KOPT-K1 (cell line): ENCODE data around the gene FAM135A.

Source experiments
- H3K27ac ChIP-seq: fragments of 200-600 bp; sonication (generic); 2 replicates; pipeline ENCODE4 v1.5.1; 2016; ENCODE audit warnings: antibody characterized with exemption, mild to moderate bottlenecking, low read depth, low read length; ENCODE audit not compliant: poor library complexity, severe bottlenecking
- H3K36me3 ChIP-seq: fragments of 200-600 bp; sonication (generic); 2 replicates; pipeline ENCODE4 v1.5.1; 2017; ENCODE audit warnings: antibody characterized with exemption, mild to moderate bottlenecking, low read length, moderate library complexity; ENCODE audit not compliant: insufficient read depth
- H3K9me3 ChIP-seq: fragments of 200-600 bp; sonication (generic); 2 replicates; pipeline ENCODE4 v1.5.1; 2017; ENCODE audit warnings: antibody characterized with exemption, low read length, mild to moderate bottlenecking; ENCODE audit not compliant: insufficient read depth, poor library complexity, severe bottlenecking

The FAM135A gene

DNA sequence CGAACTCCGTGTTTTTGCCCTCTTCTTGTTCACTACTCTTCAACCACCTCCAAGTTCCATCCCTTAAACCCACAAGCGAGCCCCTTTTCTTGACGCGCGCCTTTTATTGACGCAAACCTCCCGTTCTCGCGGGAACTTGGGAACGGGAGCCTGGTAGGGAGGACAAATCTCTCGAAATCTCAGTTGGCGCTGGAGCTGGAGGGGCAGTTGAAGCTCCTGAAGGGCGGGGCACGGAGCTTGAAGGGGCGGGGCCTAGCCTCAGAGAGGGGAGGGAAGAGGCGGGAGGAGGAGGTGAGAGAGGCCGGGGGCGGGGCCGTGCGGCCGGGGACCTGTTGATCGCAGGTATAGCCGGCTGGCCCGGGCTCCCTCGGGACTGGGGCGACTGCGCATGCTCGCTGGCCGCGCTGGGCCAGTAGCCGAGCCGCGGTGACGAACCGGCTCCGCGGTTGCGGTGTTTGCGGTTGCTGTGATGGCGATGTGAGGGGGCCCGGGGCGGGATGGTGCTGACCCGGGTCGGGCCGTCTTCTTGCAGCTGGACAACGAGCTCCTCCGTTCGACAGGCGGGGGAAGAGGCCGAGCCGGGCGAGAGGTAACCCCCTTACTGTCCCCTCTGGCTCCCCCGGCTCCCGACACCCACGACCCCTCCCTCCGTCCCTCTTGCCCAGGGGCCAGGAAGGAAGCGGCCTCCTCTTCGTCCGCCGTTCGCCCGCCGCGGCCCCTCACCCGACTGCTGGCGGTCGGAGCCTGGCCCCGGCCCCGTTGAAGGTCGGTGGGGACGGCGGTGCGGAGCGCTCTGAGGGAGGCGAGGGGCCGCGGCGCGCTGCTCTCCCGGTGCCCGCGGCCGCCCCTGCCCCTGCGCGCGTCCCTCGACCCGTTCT lies at the start of gene FAM135A:
Gene FAM135A, plus strand, starts transcription at position 395 of the 878 bp plus-strand sequence. CDS start 14,835 bp downstream, outside the sequence.
- no peaks in the 10 kb centered on the region for H3K9me3 ChIP-seq
- peak within 1 kb of the TSS; percentile 64 for H3K27ac ChIP-seq
- no peaks in the 10 kb centered on the region for H3K36me3 ChIP-seq

DNA sequence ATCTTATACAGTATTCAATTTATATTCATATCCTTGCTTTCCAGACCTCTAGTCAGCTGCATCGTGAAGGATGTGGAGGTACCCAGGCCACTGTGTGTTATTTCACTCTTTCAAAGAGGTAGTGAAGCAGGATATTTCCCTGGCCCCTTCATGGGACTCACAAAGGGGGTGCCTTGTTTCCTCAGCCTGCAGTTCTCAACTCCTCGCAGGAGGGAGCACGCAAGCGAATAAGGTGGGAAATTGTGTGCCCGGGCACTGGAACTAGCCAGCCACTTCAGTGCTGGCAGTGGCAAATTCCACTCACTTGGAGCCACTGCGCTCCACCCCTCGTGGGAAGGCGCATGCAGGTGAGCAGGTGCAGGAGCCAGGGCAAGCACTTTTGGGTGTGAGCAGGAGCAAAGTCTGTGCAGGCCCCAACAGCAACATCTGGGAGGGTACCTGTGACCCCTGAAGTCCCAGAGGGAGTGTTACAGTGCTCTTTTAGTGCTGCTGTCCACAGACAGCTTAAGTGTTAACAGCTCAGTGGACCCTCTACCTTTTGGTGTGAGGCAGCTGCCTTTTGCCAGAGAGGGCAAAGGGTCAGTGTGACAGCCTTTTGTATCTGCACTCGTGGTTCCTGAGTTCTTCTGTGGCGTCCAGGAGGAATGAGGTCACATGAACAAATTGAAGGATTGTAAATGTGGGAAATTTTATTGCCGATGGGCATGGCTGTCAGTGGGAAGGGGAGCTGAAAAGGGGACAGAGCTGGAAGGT lies 49.4 kb upstream of the FAM135A start:
- no peak overlapping the region for H3K27ac ChIP-seq
- no peaks in the 10 kb centered on the region for H3K9me3 ChIP-seq
- H3K36me3 ChIP-seq = no peaks in the 10 kb centered on the region

DNA sequence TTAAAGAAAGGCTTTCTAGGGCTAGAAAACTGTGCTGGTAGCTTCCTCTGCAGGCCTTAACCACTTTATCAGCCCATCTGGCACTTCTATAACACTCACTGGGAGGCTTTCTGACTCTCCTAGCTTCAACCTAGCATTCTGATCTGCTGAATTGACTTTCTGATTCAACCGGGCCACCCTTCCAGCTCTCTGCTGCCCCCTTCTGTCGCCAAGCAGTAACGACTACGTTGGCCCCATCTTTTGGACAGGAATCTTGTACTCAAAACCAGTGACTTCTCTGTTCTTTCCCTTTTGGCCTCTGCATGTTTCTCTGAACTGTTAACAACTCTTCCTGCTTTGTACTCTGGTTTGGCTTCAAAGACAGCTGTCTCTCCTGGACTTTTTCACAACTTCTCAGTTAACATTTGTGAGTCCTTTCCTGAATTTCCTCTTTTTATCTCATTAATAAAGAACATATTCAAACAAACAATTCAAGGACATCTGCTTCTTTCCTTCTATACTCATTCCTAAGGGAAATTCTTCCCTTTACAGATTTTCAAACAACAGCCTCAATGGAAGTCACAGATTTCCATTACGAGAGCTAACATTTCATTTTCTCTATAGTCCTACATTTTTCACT lies 43.9 kb upstream of the FAM135A start:
- Histone ChIP-seq H3K27ac (no peak overlapping the region), H3K36me3 (no peaks in the 10 kb centered on the region), H3K9me3 (no peaks in the 10 kb centered on the region)

DNA sequence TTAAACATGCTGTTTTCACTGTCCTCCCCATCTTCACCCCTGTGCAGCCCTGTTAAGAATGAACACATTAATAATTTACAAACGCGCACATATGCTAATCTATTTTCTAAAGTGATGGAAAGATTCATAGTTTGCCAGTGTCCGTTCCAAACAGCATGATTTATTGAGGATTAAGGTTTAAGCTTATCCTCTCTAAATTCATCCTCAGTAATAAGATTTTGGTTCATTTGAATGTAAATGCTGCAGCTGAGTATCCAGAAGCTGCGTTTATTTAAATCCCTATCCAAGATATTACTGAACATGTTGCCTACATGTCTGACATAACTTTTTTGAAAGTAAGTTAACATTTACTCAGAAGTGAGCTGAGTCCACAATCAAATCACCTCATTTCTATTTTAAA lies 42.8 kb upstream of the FAM135A start:
- H3K36me3 ChIP-seq = no peaks in the 10 kb centered on the region
- H3K27ac ChIP-seq = no peak overlapping the region
- H3K9me3 ChIP-seq = no peaks in the 10 kb centered on the region

DNA sequence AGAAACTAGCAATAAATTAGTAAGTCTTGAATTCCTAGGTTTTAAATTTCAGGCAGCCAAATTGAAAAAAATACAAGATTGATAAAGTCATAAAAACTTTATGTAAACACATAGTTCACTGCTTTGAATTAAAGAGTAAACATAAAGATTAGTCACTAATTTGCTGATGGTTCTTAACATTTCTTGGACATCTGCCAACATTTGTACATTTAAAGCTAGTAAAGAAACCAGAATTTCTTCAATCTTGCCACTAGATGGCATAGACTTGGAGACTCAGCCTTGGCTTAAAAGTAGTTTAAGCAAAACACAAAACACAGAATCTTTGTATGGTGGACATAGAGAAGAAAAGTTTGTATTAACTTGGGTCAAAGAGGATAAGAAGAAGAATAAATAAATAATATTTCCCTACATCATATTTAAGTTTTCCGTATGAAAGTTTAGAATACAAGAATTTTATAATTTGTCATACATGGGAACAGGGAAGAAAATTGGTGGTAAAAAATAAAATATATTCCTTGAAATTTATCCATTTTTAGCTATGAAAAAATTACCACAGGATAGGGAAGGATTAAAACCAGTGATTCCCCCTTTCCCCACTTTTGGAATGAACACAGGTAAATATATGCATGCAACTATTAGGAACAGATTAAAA lies 41.7 kb upstream of the FAM135A start:
- H3K27ac ChIP-seq = no peak overlapping the region

DNA sequence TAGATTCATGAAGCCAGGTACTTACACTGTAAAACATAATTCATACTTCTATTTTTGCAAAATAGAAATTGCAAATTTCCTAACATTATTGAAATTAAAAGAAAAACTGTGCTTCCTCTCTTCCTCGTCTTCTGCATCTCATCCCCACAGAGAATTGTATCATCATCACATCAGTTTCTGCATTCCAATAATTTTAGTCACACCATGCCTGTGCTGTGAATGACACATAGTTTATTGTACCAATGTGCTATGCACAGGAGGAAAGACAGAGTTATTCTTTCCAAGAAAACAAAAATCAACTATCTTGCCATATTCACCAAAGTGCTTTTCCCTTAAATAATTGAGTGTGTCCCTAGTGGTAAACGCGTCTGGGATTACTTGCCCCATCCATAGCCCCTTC lies 38.1 kb upstream of the FAM135A start:
- no peaks in the 10 kb centered on the region for H3K9me3 ChIP-seq
- no peaks in the 10 kb centered on the region for H3K36me3 ChIP-seq
- no peak overlapping the region for H3K27ac ChIP-seq

More for the DNA sequence above, 41.7 kb upstream of the FAM135A start:
- Histone ChIP-seq H3K9me3 (no peaks in the 10 kb centered on the region), H3K36me3 (no peaks in the 10 kb centered on the region)

DNA sequence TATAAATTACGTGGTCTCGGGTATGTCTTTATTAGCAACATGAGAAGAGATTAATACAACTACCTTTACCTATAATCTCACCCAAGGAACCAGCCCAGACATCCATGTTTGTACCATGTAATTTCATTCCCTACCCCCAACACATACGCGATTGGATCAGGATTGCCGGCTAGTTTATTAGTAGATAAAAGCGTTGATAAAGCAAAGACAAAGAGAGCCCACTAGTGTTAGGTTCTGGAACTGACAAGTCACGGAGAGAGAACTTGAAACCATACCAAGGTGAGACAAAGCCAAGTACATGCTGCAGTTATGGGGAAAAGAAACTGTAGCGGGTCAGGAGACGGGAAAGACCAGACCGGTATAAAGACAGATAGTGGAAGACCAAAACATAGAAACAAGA lies 37.4 kb upstream of the FAM135A start:
- H3K27ac ChIP-seq = no peak overlapping the region
- H3K9me3 ChIP-seq = no peaks in the 10 kb centered on the region
- no peaks in the 10 kb centered on the region for H3K36me3 ChIP-seq

DNA sequence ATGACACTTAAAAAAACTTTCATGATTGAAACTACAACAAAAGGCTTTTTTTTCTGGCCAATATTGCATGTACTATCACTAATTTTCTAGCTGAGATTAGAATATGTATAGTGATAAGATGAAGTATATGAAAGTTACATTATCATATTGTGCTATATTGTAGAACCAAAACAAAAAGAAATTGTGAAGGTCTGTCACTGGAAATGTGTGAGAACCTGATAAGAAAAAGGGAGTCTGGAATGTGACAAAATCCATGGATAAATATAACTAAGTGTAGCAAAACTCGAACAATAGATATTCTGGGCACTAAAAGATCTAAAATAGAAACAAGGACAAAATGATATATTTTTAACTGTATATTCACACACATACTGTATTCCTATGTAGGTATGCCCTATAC lies 36.7 kb upstream of the FAM135A start:
- no peaks in the 10 kb centered on the region for H3K36me3 ChIP-seq
- no peaks in the 10 kb centered on the region for H3K9me3 ChIP-seq

DNA sequence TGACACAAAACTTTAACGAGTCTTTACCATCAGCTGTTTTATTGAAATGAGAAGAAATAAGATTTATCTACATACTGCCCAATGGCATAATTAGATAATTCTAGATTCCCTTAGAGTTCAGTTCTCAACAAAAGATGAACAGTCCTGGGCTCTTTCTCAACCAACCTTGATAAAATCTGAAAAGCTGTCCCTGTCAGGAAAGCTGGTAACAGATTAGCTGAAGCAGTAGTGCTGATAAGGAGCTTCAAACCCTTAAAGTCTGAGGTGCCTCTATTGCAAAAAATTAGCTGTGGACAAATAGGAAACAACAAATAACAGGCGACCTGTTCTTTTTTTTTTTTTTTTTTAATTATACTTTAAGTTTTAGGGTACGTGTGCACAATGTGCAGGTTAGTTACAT lies 35.9 kb upstream of the FAM135A start:
- no peaks in the 10 kb centered on the region for H3K9me3 ChIP-seq
- no peaks in the 10 kb centered on the region for H3K36me3 ChIP-seq
- H3K27ac ChIP-seq = no peak overlapping the region

More for the DNA sequence above, 36.7 kb upstream of the FAM135A start:
- H3K27ac ChIP-seq = no peak overlapping the region

DNA sequence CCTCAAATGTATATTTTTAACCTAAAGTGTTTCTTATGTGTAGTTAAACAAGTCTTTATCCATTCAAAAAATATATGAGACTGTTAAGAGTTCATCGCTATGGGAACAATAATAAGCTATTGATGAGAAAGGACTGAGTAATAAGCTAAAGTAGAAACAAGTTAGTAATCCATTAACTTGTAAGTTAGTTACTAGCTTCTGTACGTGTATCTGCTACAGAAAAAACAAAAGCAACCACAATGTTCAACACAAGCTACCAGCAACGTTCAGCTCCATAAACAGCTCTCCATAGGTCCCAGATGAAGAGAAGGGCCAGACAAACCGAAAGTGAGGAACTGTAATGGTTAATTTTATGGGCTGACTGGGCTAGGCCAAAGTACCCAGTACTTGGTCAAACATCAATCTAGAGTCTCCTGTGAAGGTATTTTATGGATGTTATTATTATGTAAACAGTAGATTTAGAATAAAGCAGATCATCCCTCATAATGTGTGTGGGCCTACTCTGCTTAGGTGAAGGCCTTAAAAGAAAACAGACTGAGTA lies 33.8 kb upstream of the FAM135A start:
- Histone ChIP-seq H3K9me3 (no peaks in the 10 kb centered on the region), H3K27ac (no peak overlapping the region)

DNA sequence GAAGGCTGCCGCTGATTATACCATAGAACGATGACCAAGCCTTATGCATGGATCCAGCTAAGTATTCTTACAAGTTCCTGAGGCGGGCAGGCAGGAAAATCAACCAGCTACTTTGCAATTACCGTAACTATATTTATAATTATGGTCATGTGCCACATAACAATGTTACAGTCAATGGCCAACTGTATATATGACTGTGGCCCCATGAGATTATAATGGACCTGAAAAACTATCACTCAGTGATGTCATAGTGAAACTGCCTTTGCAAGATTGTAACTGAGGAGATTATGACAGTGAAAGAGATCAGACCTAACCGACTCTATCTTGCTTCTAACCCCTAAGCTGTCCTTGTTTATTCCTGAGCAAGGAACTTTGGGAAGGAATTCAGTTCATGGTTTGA lies 33.1 kb upstream of the FAM135A start:
- Histone ChIP-seq H3K36me3 (no peaks in the 10 kb centered on the region), H3K9me3 (no peaks in the 10 kb centered on the region), H3K27ac (no peak overlapping the region)

More for the DNA sequence above, 33.8 kb upstream of the FAM135A start:
- no peaks in the 10 kb centered on the region for H3K36me3 ChIP-seq

DNA sequence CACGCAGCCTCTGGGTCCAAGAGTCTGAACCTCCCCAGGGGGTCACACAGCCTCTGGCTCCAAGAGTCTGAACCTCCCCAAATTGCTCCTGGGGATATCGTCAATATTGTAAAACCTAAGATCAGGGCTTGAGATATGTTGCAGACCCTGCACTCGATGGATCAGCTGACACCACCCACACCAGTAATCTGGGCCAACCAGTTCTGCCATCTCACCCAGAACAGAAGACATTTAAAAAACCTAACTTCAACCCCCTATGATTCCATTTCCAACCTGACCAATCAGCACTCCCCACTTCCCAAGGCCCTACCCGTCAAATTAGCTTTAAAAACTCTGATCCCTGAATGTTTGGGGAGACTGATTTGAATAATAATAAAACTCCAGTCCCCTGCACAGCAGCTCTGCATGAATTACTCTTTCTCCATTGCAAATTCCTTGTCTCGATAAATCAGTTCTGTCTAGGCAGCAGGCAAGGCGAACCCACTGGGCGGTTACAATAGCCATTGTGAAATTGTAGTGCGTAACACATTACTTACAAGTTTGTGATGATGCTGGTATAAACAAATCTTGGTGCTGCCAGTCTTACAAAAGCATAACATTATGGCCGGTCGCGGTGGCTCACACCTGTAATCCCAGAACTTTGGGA lies 32.4 kb upstream of the FAM135A start:
- no peaks in the 10 kb centered on the region for H3K36me3 ChIP-seq
- no peak overlapping the region for H3K27ac ChIP-seq
- H3K9me3 ChIP-seq = no peaks in the 10 kb centered on the region

DNA sequence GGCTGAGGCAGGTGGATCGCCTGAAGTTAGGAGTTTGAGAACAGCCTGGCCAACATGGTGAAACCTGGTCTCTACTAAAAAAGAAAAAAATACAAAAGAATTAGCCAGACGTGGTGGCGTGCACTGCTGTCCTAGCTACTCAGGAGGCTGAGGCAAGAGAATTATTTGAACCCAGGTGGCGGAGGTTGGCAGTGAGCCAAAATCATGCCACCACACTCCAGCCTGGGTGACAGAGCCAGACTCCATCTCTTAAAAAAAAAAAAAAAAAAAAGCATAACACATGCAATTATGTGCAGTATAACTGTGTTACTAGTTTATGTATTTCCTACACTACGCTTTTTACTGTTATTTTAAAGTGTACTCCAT lies 31.9 kb upstream of the FAM135A start:
- Histone ChIP-seq H3K27ac (no peak overlapping the region), H3K36me3 (no peaks in the 10 kb centered on the region), H3K9me3 (no peaks in the 10 kb centered on the region)

DNA sequence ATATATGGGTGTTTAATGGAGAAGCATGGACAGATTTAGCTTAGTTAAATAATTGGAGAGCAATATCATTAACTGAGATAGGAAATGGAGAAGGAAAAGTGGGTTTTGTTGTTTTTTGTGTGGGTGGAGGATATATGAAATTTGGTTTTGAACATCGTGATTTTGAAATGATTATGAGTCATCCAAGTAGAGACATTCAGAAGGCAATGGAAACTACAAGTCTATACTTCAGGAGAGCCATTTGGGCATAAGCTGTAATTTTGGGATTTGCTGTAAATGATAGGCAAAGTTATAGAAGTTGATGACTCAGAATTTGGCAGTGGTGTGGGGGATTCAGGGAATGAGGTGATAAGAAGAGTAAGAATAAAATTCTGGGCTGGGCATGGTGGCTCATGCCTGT lies 27.4 kb upstream of the FAM135A start:
- Histone ChIP-seq H3K36me3 (no peaks in the 10 kb centered on the region), H3K9me3 (no peaks in the 10 kb centered on the region), H3K27ac (no peak overlapping the region)
